ENCODE data around the gene INSC. TPM values are rescaled to one million over a fixed set of nuclear protein-coding genes. Genes with fewer than 3 reads are reported as not detected.

The INSC gene
- total RNA-seq, 1 experiment from 2014 or later: 0.17 TPM

GRCh38 chr11:15229069-15229468 lies 114.3 kb downstream of the INSC start:
- RAD21 ChIA-PET (ENCODE audit: low non-redundant PET in 1 of 2, low total read pairs in 2 of 2, uncharacterized antibody in 2 of 2, unreplicated experiment in 2 of 2): no interaction called here
- no peak overlapping the region for H3K4me3 ChIP-seq (replicated peaks in 1 of 2; ENCODE audit: low read depth in 1 of 2, low read length in 2 of 2)
- no peaks in the 10 kb centered on the region for H3K79me2 ChIP-seq (ENCODE audit: insufficient read depth, low read length)
- CTCF ChIA-PET: no interaction called here
- no peaks in the 10 kb centered on the region for H3K9me2 ChIP-seq (ENCODE audit: insufficient read depth)
- intact Hi-C loops (cut with micrococcal nuclease): no loop called here
- H4K20me1 ChIP-seq (ENCODE audit: insufficient read depth): no peaks in the 10 kb centered on the region
- H3K9me3 ChIP-seq (ENCODE audit: control insufficient read depth in 1 of 2, insufficient read depth in 1 of 2, low read depth in 1 of 2, low read length in 2 of 2): no peaks in the 10 kb centered on the region
- H3K27ac ChIP-seq (ENCODE audit: low read depth, low read length): no peak overlapping the region
- H3K4me1 ChIP-seq (ENCODE audit: control insufficient read depth in 1 of 2, insufficient read depth in 2 of 2, low read length in 2 of 2): no peaks in the 10 kb centered on the region
- ATAC-seq (no peak), DNase-seq (ENCODE audit: low read depth, low spot score) (no peak)
- no peaks in the 10 kb centered on the region for H3K36me3 ChIP-seq (ENCODE audit: control insufficient read depth in 1 of 2, insufficient read depth in 2 of 2, low read length in 2 of 2)
- no peak overlapping the region for H2AFZ ChIP-seq (ENCODE audit: low read depth, low read length, poor library complexity, severe bottlenecking)
- H3K27me3 ChIP-seq (ENCODE audit: insufficient read depth, low read length): no peaks in the 10 kb centered on the region
- POLR2A ChIA-PET: no interaction called here
- BruUV-seq (replicated peaks): no TSS peak
- no peak overlapping the region for H3K4me2 ChIP-seq (ENCODE audit: low read length)
- H3K9ac ChIP-seq (ENCODE audit: low read length): no peak overlapping the region
- no peak for TF ChIP-seq FOSL1 (IDR thresholded peaks at IDR 0.05; ENCODE audit: low read depth)

GRCh38 chr11:15232496-15232895 lies 117.8 kb downstream of the INSC start:
- no peak for TF ChIP-seq FOSL1 (IDR thresholded peaks at IDR 0.05; ENCODE audit: low read depth)
- no peak for TF ChIP-seq MAX (IDR thresholded peaks at IDR 0.05)
- no peak for TF ChIP-seq SP1 (IDR thresholded peaks at IDR 0.05; ENCODE audit: low read depth)
- TF ChIP-seq JUND (IDR thresholded peaks at IDR 0.05): no peak
- TF ChIP-seq ZFX (IDR thresholded peaks at IDR 0.05): no peak
- no peak for TF ChIP-seq ZNF274 (IDR thresholded peaks at IDR 0.05; ENCODE audit: low read depth, low read length)
- TF ChIP-seq POLR2AphosphoS5 (IDR thresholded peaks at IDR 0.05; ENCODE audit: low read depth, low read length): no peak
- no peak for TF ChIP-seq EZH2phosphoT487 (IDR thresholded peaks at IDR 0.05; ENCODE audit: borderline replicate concordance)
- no peak for TF ChIP-seq CBX3 (IDR thresholded peaks at IDR 0.05; ENCODE audit: low read depth)
- no peaks in the 10 kb centered on the region for H3K9me3 ChIP-seq (ENCODE audit: control insufficient read depth in 1 of 2, insufficient read depth in 1 of 2, low read depth in 1 of 2, low read length in 2 of 2)
- no peaks in the 10 kb centered on the region for H4K20me1 ChIP-seq (ENCODE audit: insufficient read depth)
- POLR2A ChIA-PET: no interaction called here
- no peaks in the 10 kb centered on the region for H3K27me3 ChIP-seq (ENCODE audit: insufficient read depth, low read length)
- RAD21 ChIA-PET (ENCODE audit: low non-redundant PET in 1 of 2, low total read pairs in 2 of 2, uncharacterized antibody in 2 of 2, unreplicated experiment in 2 of 2): no interaction called here
- H3K4me1 ChIP-seq (ENCODE audit: control insufficient read depth in 1 of 2, insufficient read depth in 2 of 2, low read length in 2 of 2): no peaks in the 10 kb centered on the region
- ATAC-seq: no peak
- H3K79me2 ChIP-seq (ENCODE audit: insufficient read depth, low read length): no peaks in the 10 kb centered on the region
- no peak overlapping the region for H2AFZ ChIP-seq (ENCODE audit: low read depth, low read length, poor library complexity, severe bottlenecking)
- no peaks in the 10 kb centered on the region for H3K9me2 ChIP-seq (ENCODE audit: insufficient read depth)
- H3K4me2 ChIP-seq (ENCODE audit: low read length): no peak overlapping the region
- no TSS peak for BruUV-seq (replicated peaks)
- CTCF ChIA-PET: no interaction called here
- DNase-seq (ENCODE audit: low read depth, low spot score): no peak
- H3K36me3 ChIP-seq (ENCODE audit: control insufficient read depth in 1 of 2, insufficient read depth in 2 of 2, low read length in 2 of 2): no peaks in the 10 kb centered on the region
- H3K9ac ChIP-seq (ENCODE audit: low read length): no peak overlapping the region
- H3K27ac ChIP-seq (ENCODE audit: low read depth, low read length): no peak overlapping the region
- intact Hi-C loops (cut with micrococcal nuclease): no loop called here
- no peak overlapping the region for H3K4me3 ChIP-seq (replicated peaks in 1 of 2; ENCODE audit: low read depth in 1 of 2, low read length in 2 of 2)

All from HCT116 (cell line).